Endothelial cell of umbilical vein (primary cell): ENCODE data around the gene ATP9B.

Experiments
- EZH2 ChIP-seq: IDR thresholded peaks from 2 replicates; pipeline ENCODE4 v1.6.1; 2012; ENCODE audit warnings: borderline replicate concordance, low read depth, mild to moderate bottlenecking, moderate library complexity, low read length, inconsistent platforms; ENCODE audit not compliant: severe bottlenecking
- POLR2A ChIP-seq: IDR thresholded peaks from 2 replicates; pipeline ENCODE4 v1.6.1; 2012; ENCODE audit warnings: low read depth, mild to moderate bottlenecking, control low read depth, low read length
- POLR2AphosphoS5 ChIP-seq: IDR thresholded peaks from 2 replicates; pipeline ENCODE4 v1.6.1; 2012; ENCODE audit warnings: low read depth, mild to moderate bottlenecking, control low read depth, low read length, moderate library complexity; ENCODE audit not compliant: insufficient read depth
- TF ChIP-seq, protein P1 (sequence below), 2 donors: IDR thresholded peaks; 1 replicate in 1 of 2; 2 replicates in 1 of 2; pipeline ENCODE4 v1.5.1; 2011; ENCODE audit warnings: low read length in 2 of 2, mild to moderate bottlenecking in 2 of 2, moderate library complexity in 2 of 2, control low read depth in 1 of 2, inconsistent platforms in 1 of 2, low read depth in 1 of 2; ENCODE audit not compliant: insufficient read depth in 1 of 2; ENCODE audit errors: extremely low read depth in 1 of 2

DNA sequence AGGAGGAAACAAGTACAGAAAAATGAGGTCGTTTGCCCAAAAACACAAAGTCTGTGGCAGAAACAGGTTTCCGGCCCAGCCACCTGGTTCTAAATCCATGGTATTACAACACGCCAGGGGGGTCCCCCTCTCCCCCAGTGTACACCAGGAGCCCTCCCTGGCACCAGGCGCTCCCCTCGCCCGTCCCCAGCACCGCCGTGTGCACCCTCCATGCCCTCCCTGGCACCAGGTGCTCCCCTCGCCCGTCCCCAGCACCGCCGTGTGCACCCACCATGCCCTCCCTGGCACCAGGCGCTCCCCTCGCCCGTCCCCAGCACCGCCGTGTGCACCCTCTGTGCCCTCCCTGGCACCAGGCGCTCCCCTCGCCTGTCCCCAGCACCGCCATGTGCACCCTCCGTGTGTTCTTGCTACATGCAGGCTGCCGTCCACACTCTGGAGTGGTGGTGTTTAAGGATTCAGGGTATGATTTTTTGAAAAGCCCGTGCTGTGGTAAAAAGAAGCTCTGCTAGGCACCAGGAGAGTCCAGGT lies 266.7 kb downstream of the ATP9B start:
- no peak for TF ChIP-seq POLR2A
- TF ChIP-seq, protein P1, sequence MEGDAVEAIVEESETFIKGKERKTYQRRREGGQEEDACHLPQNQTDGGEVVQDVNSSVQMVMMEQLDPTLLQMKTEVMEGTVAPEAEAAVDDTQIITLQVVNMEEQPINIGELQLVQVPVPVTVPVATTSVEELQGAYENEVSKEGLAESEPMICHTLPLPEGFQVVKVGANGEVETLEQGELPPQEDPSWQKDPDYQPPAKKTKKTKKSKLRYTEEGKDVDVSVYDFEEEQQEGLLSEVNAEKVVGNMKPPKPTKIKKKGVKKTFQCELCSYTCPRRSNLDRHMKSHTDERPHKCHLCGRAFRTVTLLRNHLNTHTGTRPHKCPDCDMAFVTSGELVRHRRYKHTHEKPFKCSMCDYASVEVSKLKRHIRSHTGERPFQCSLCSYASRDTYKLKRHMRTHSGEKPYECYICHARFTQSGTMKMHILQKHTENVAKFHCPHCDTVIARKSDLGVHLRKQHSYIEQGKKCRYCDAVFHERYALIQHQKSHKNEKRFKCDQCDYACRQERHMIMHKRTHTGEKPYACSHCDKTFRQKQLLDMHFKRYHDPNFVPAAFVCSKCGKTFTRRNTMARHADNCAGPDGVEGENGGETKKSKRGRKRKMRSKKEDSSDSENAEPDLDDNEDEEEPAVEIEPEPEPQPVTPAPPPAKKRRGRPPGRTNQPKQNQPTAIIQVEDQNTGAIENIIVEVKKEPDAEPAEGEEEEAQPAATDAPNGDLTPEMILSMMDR (IDR thresholded peaks at IDR 0.05; ENCODE audit: extremely low read depth in 1 of 2, insufficient read depth in 1 of 2, low read depth in 1 of 2, low read length in 2 of 2): no peak
- TF ChIP-seq EZH2: no peak
- no peak for TF ChIP-seq POLR2AphosphoS5
